Activated CD4-positive, alpha-beta T cell treated with anti-CD3 and anti-CD28 coated beads, Interleukin-2, amount 10 ng/mL, durations not matched to agents 7 days and 5 days (primary cell): ENCODE data around the gene TMC2. TPM values are rescaled to one million over a fixed set of nuclear protein-coding genes. Genes with fewer than 3 reads are reported as not detected.

Experiments used
- CTCF ChIA-PET: fragments of 350-600 bp; sonication (Branson Sonifier 250); formaldehyde crosslinking; loops from one replicate; lab custom pipeline; 2021; ENCODE audit warnings: antibody characterized with exemption; lab: Charles Lee
- POLR2A ChIA-PET: fragments of 350-600 bp; sonication (Branson Sonifier 250); formaldehyde crosslinking; loops from one replicate; lab custom pipeline; 2021; ENCODE audit warnings: antibody characterized with exemption; lab: Charles Lee
- DNase-seq: peaks from one replicate; pipeline ENCODE4 v3.0.0-alpha.2; 2020
- H3K27ac Mint-ChIP-seq: one replicate; pipeline ENCODE4 v1.8.0; 2021; ENCODE audit warnings: mild to moderate bottlenecking, moderate library complexity, mixed read lengths
- H3K27me3 Mint-ChIP-seq: one replicate; pipeline ENCODE4 v1.8.0; 2021; ENCODE audit warnings: mixed read lengths
- H3K36me3 Mint-ChIP-seq: one replicate; pipeline ENCODE4 v1.8.0; 2021; ENCODE audit warnings: low read depth, mixed read lengths
- H3K4me1 Mint-ChIP-seq: one replicate; pipeline ENCODE4 v1.8.0; 2021; ENCODE audit warnings: mixed read lengths
- H3K4me3 Mint-ChIP-seq: one replicate; pipeline ENCODE4 v1.8.0; 2021; ENCODE audit warnings: mild to moderate bottlenecking, moderate library complexity, mixed read lengths
- H3K9me3 Mint-ChIP-seq: one replicate; pipeline ENCODE4 v1.8.0; 2021; ENCODE audit warnings: mixed read lengths
- total RNA-seq, 2 experiments: library from RNA; stranded (reverse); gene quantifications; one replicate each; pipeline ENCODE4 v1.2.3, GENCODE V29; 2021

Gene TMC2
- total RNA-seq, 2 experiments from 2014 or later = not detected

GRCh38 chr20:2559651-2560050 is 23.3 kb downstream of the TMC2 start:
- Mint-ChIP-seq H3K9me3 (no peaks in the 10 kb centered on the region), H3K4me1 (peaks cover 2% of the 10 kb centered on the region), H3K27ac (no peak overlapping the region), H3K4me3 (no peak overlapping the region), H3K27me3 (peaks cover 49% of the 10 kb centered on the region), H3K36me3 (no peaks in the 10 kb centered on the region)
- POLR2A ChIA-PET = no interaction called here
- no peak for DNase-seq
- CTCF ChIA-PET = no interaction called here

GRCh38 chr20:2563116-2563515 is 26.7 kb downstream of the TMC2 start:
- Mint-ChIP-seq H3K27me3 (peaks cover 35% of the 10 kb centered on the region), H3K9me3 (no peaks in the 10 kb centered on the region), H3K4me1 (peaks cover 2% of the 10 kb centered on the region), H3K36me3 (no peaks in the 10 kb centered on the region), H3K4me3 (no peak overlapping the region), H3K27ac (no peak overlapping the region)
- DNase-seq = no peak
- POLR2A ChIA-PET = no interaction called here
- CTCF ChIA-PET = no interaction called here

- Mint-ChIP-seq H3K27ac (no peak overlapping the region), H3K4me3 (no peak overlapping the region), H3K36me3 (no peaks in the 10 kb centered on the region), H3K9me3 (no peaks in the 10 kb centered on the region), H3K27me3 (peaks cover 35% of the 10 kb centered on the region), H3K4me1 (no peaks in the 10 kb centered on the region)
- CTCF ChIA-PET = interaction anchor here (1.4 kb wide), 1 partner anchor 15 kb away, joined by 3 read pairs; no protein-coding TSS in a partner anchor
- POLR2A ChIA-PET = no interaction called here
- no peak for DNase-seq
Observed at GRCh38 chr20:2564406-2564805, 28.0 kb downstream of the TMC2 start.

GRCh38 chr20:2575682-2576081 is 39.3 kb downstream of the TMC2 start:
- ChIA-PET CTCF (no interaction called here), POLR2A (no interaction called here)
- DNase-seq = no peak
- no peaks in the 10 kb centered on the region for H3K4me1 Mint-ChIP-seq
- H3K36me3 Mint-ChIP-seq = no peaks in the 10 kb centered on the region
- no peak overlapping the region for H3K4me3 Mint-ChIP-seq
- no peaks in the 10 kb centered on the region for H3K9me3 Mint-ChIP-seq
- H3K27me3 Mint-ChIP-seq = peaks cover 38% of the 10 kb centered on the region
- no peak overlapping the region for H3K27ac Mint-ChIP-seq

- Mint-ChIP-seq H3K27ac (no peak overlapping the region), H3K9me3 (no peaks in the 10 kb centered on the region), H3K27me3 (peaks cover 36% of the 10 kb centered on the region), H3K36me3 (no peaks in the 10 kb centered on the region), H3K4me1 (no peaks in the 10 kb centered on the region), H3K4me3 (no peak overlapping the region)
- POLR2A ChIA-PET = no interaction called here
- DNase-seq = no peak
- CTCF ChIA-PET = no interaction called here
Observed at GRCh38 chr20:2576317-2576727, 39.9 kb downstream of the TMC2 start.

GRCh38 chr20:2578475-2579192 is 42.3 kb downstream of the TMC2 start:
- POLR2A ChIA-PET = no interaction called here
- H3K4me1 Mint-ChIP-seq = no peaks in the 10 kb centered on the region
- peaks cover 41% of the 10 kb centered on the region for H3K27me3 Mint-ChIP-seq

GRCh38 chr20:2585811-2586210 is 49.4 kb downstream of the TMC2 start:
- H3K27ac Mint-ChIP-seq = no peak overlapping the region
- CTCF ChIA-PET = interaction anchor here (0.7 to 1.1 kb wide), 2 partner anchors 11 to 1464 kb away, joined by 3 to 4 read pairs; no protein-coding TSS in a partner anchor
- peaks cover 29% of the 10 kb centered on the region for H3K27me3 Mint-ChIP-seq
- DNase-seq = no peak
- no peak overlapping the region for H3K4me3 Mint-ChIP-seq
- H3K36me3 Mint-ChIP-seq = no peaks in the 10 kb centered on the region
- no peaks in the 10 kb centered on the region for H3K4me1 Mint-ChIP-seq
- H3K9me3 Mint-ChIP-seq = no peaks in the 10 kb centered on the region
- POLR2A ChIA-PET = no interaction called here

More at GRCh38 chr20:2578475-2579192, 42.3 kb downstream of the TMC2 start:
- Mint-ChIP-seq H3K4me3 (no peak overlapping the region), H3K27ac (no peak overlapping the region), H3K9me3 (no peaks in the 10 kb centered on the region), H3K36me3 (no peaks in the 10 kb centered on the region)
- DNase-seq = no peak
- CTCF ChIA-PET = no interaction called here

GRCh38 chr20:2593756-2594155 is 57.4 kb downstream of the TMC2 start:
- CTCF ChIA-PET = no interaction called here
- Mint-ChIP-seq H3K27ac (no peak overlapping the region), H3K36me3 (no peaks in the 10 kb centered on the region), H3K27me3 (peaks cover 21% of the 10 kb centered on the region), H3K4me3 (no peak overlapping the region), H3K4me1 (peaks cover 4% of the 10 kb centered on the region), H3K9me3 (no peaks in the 10 kb centered on the region)
- no peak for DNase-seq
- POLR2A ChIA-PET = no interaction called here

- peaks cover 19% of the 10 kb centered on the region for H3K27me3 Mint-ChIP-seq
- CTCF ChIA-PET = no interaction called here
- no peak overlapping the region for H3K27ac Mint-ChIP-seq
- POLR2A ChIA-PET = no interaction called here
- peaks cover 4% of the 10 kb centered on the region for H3K4me1 Mint-ChIP-seq
- no peak for DNase-seq
- H3K36me3 Mint-ChIP-seq = no peaks in the 10 kb centered on the region
- no peak overlapping the region for H3K4me3 Mint-ChIP-seq
- H3K9me3 Mint-ChIP-seq = no peaks in the 10 kb centered on the region
Observed at GRCh38 chr20:2595076-2595475, 58.7 kb downstream of the TMC2 start.

GRCh38 chr20:2596673-2597279 is 60.4 kb downstream of the TMC2 start:
- ChIA-PET CTCF (interaction anchor here (1.0 kb wide), 1 partner anchor 11 kb away, joined by 3 read pairs; no protein-coding TSS in a partner anchor), POLR2A (no interaction called here)
- no peaks in the 10 kb centered on the region for H3K36me3 Mint-ChIP-seq
- no peak for DNase-seq
- peaks cover 13% of the 10 kb centered on the region for H3K27me3 Mint-ChIP-seq
- H3K27ac Mint-ChIP-seq = no peak overlapping the region
- peaks cover 4% of the 10 kb centered on the region for H3K4me1 Mint-ChIP-seq
- no peaks in the 10 kb centered on the region for H3K9me3 Mint-ChIP-seq
- H3K4me3 Mint-ChIP-seq = no peak overlapping the region

GRCh38 chr20:2599288-2600006 is 63.1 kb downstream of the TMC2 start:
- Mint-ChIP-seq H3K4me3 (no peak overlapping the region), H3K27me3 (peaks cover 8% of the 10 kb centered on the region), H3K36me3 (no peaks in the 10 kb centered on the region), H3K9me3 (no peaks in the 10 kb centered on the region), H3K27ac (no peak overlapping the region), H3K4me1 (peaks cover 4% of the 10 kb centered on the region)
- DNase-seq = no peak
- POLR2A ChIA-PET = no interaction called here
- CTCF ChIA-PET = interaction anchor here (0.6 to 0.7 kb wide), 2 partner anchors 8 to 517 kb away, joined by 3 to 5 read pairs; no protein-coding TSS in a partner anchor

GRCh38 chr20:2602046-2602735 is 65.8 kb downstream of the TMC2 start:
- Mint-ChIP-seq H3K36me3 (peaks cover under 1% of the 10 kb centered on the region), H3K27ac (no peak overlapping the region), H3K4me1 (no peaks in the 10 kb centered on the region), H3K4me3 (no peak overlapping the region), H3K27me3 (peaks cover 10% of the 10 kb centered on the region), H3K9me3 (peaks cover 7% of the 10 kb centered on the region)
- CTCF ChIA-PET = no interaction called here
- POLR2A ChIA-PET = no interaction called here
- DNase-seq = no peak
